Hepatocyte (in vitro differentiated cells): ENCODE results near the gene RCC2.

Experiments used
- EZH2 ChIP-seq: fragments of 200-600 bp; sonication (generic); IDR thresholded peaks from 2 replicates; pipeline ENCODE4 v1.6.1; 2016; ENCODE audit warnings: antibody characterized with exemption, mild to moderate bottlenecking, borderline replicate concordance
- TF ChIP-seq, protein P1 (sequence below): fragments of 200-600 bp; sonication (generic); IDR thresholded peaks from 2 replicates; pipeline ENCODE4 v1.5.1; 2016; ENCODE audit warnings: antibody characterized with exemption, mild to moderate bottlenecking; ENCODE audit not compliant: poor library complexity

- TF ChIP-seq, protein P1, sequence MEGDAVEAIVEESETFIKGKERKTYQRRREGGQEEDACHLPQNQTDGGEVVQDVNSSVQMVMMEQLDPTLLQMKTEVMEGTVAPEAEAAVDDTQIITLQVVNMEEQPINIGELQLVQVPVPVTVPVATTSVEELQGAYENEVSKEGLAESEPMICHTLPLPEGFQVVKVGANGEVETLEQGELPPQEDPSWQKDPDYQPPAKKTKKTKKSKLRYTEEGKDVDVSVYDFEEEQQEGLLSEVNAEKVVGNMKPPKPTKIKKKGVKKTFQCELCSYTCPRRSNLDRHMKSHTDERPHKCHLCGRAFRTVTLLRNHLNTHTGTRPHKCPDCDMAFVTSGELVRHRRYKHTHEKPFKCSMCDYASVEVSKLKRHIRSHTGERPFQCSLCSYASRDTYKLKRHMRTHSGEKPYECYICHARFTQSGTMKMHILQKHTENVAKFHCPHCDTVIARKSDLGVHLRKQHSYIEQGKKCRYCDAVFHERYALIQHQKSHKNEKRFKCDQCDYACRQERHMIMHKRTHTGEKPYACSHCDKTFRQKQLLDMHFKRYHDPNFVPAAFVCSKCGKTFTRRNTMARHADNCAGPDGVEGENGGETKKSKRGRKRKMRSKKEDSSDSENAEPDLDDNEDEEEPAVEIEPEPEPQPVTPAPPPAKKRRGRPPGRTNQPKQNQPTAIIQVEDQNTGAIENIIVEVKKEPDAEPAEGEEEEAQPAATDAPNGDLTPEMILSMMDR = no peak
- no peak for TF ChIP-seq EZH2
Measured at GRCh38 chr1:17433261-17433660, 6.2 kb downstream of the RCC2 start.
